ENCODE data around the gene HPCAL1. TPM values are rescaled to one million over a fixed set of nuclear protein-coding genes. Genes with fewer than 3 reads are reported as not detected.

The HPCAL1 gene
- total RNA-seq, 1 donor from 2014 or later, result 160 TPM

- H3K9me3 ChIP-seq, result no peaks in the 10 kb centered on the region
- intact Hi-C loops (cut with DNase I), result no loop called here
- H3K36me3 ChIP-seq, result peaks cover 77% of the 10 kb centered on the region
- no peaks in the 10 kb centered on the region for H3K27me3 ChIP-seq
- no peak overlapping the region for H3K27ac ChIP-seq
- ATAC-seq (peak; percentile 3), DNase-seq (no peak)
- TF ChIP-seq CTCF (IDR thresholded peaks at IDR 0.05), result no peak
- H3K4me3 ChIP-seq, result no peak overlapping the region
- H3K4me1 ChIP-seq, result no peaks in the 10 kb centered on the region
Measured at GRCh38 chr2:10424916-10425505, 122.3 kb downstream of the HPCAL1 start.

- Histone ChIP-seq H3K4me3 (no peak overlapping the region), H3K27me3 (no peaks in the 10 kb centered on the region), H3K36me3 (peaks cover 70% of the 10 kb centered on the region), H3K4me1 (no peaks in the 10 kb centered on the region), H3K27ac (no peak overlapping the region), H3K9me3 (no peaks in the 10 kb centered on the region)
- TF ChIP-seq CTCF (IDR thresholded peaks at IDR 0.05), result no peak
- DNase-seq (no peak), ATAC-seq (no peak)
- intact Hi-C loops (cut with DNase I), result no loop called here
Measured at GRCh38 chr2:10425699-10426098, 123.0 kb downstream of the HPCAL1 start.

GRCh38 chr2:10426726-10427617, 124.3 kb downstream of the HPCAL1 start:
- intact Hi-C loops (cut with DNase I), result no loop called here
- Histone ChIP-seq H3K27me3 (no peaks in the 10 kb centered on the region), H3K27ac (no peak overlapping the region), H3K4me3 (no peak overlapping the region), H3K4me1 (no peaks in the 10 kb centered on the region), H3K9me3 (no peaks in the 10 kb centered on the region), H3K36me3 (peaks cover 58% of the 10 kb centered on the region)
- no peak for DNase-seq
- no peak for TF ChIP-seq CTCF (IDR thresholded peaks at IDR 0.05)
- no peak for ATAC-seq

- TF ChIP-seq CTCF (IDR thresholded peaks at IDR 0.05), result no peak
- no peaks in the 10 kb centered on the region for H3K9me3 ChIP-seq
- no peak overlapping the region for H3K27ac ChIP-seq
- H3K4me3 ChIP-seq, result no peak overlapping the region
- H3K36me3 ChIP-seq, result peaks cover 52% of the 10 kb centered on the region
- intact Hi-C loops (cut with DNase I), result no loop called here
- ATAC-seq (no peak), DNase-seq (no peak)
- H3K4me1 ChIP-seq, result no peaks in the 10 kb centered on the region
- no peaks in the 10 kb centered on the region for H3K27me3 ChIP-seq
Measured at GRCh38 chr2:10427618-10427949, 124.9 kb downstream of the HPCAL1 start.

- Histone ChIP-seq H3K27me3 (no peaks in the 10 kb centered on the region), H3K4me3 (no peak overlapping the region), H3K27ac (no peak overlapping the region), H3K36me3 (peaks cover 44% of the 10 kb centered on the region), H3K9me3 (no peaks in the 10 kb centered on the region), H3K4me1 (no peaks in the 10 kb centered on the region)
- DNase-seq (no peak), ATAC-seq (no peak)
- intact Hi-C loops (cut with DNase I), result no loop called here
- no peak for TF ChIP-seq CTCF (IDR thresholded peaks at IDR 0.05)
Measured at GRCh38 chr2:10428355-10428754, 125.7 kb downstream of the HPCAL1 start.
